CD4-positive, CD25-positive, alpha-beta regulatory T cell (primary cell): ENCODE data around the gene MAP2K7. TPM values are rescaled to one million over a fixed set of nuclear protein-coding genes. Genes with fewer than 3 reads are reported as not detected.
"Not testable (repeated sequence)": the region's sequence is repeated elsewhere in the genome, so short reads cannot be mapped to it uniquely, and the experiment has no call there.

Source experiments
- ATAC-seq, 2 donors: fragments of 150-1000 bp; cut with Tn5 transposase; one replicate each; pipeline ENCODE4 v1.10.0; 2021; ENCODE audit warnings: low read depth in 2 of 2, moderate number of reproducible peaks in 2 of 2, moderate library complexity in 1 of 2
- DNase-seq, 3 donors: peaks; one replicate each; pipeline versions ENCODE4 v3.0.0 to v3.0.0-alpha.2; 2012 to 2022; ENCODE audit warnings: mixed read lengths in 1 of 3
- H3K27ac ChIP-seq: one replicate; pipeline ENCODE4 v1.7.0; 2013; ENCODE audit warnings: mild to moderate bottlenecking, low read length; ENCODE audit not compliant: insufficient read depth, poor library complexity, severe bottlenecking
- H3K27me3 ChIP-seq: one replicate; pipeline ENCODE4 v1.7.0; 2013; ENCODE audit warnings: low read length; ENCODE audit not compliant: control insufficient read depth, insufficient read depth
- H3K36me3 ChIP-seq: one replicate; pipeline ENCODE4 v1.7.0; 2013; ENCODE audit warnings: mild to moderate bottlenecking, low read length, moderate library complexity; ENCODE audit not compliant: control insufficient read depth, insufficient read depth
- H3K4me1 ChIP-seq: 2 replicates; pipeline ENCODE4 v1.7.0; 2013; ENCODE audit warnings: mild to moderate bottlenecking, low read length; ENCODE audit not compliant: insufficient read depth, control insufficient read depth, poor library complexity, severe bottlenecking
- H3K4me3 ChIP-seq: one replicate; pipeline ENCODE4 v1.7.0; 2013; ENCODE audit warnings: low read depth, mild to moderate bottlenecking, low read length, moderate library complexity
- H3K9me3 ChIP-seq, 2 experiments: 1 replicate in 1 of 2; 2 replicates in 1 of 2; pipeline ENCODE4 v1.7.0; 2013; ENCODE audit warnings: low read length in 2 of 2, mild to moderate bottlenecking in 1 of 2, moderate library complexity in 1 of 2; ENCODE audit not compliant: control insufficient read depth in 2 of 2
- H3K27ac Mint-ChIP-seq, 3 donors: one replicate each; pipeline ENCODE4 v1.8.0; 2020 to 2022; ENCODE audit warnings: mild to moderate bottlenecking in 3 of 3, mixed read lengths in 3 of 3, moderate library complexity in 2 of 3
- H3K27me3 Mint-ChIP-seq: one replicate; pipeline ENCODE4 v1.8.0; 2022; ENCODE audit warnings: mild to moderate bottlenecking, mixed read lengths
- H3K36me3 Mint-ChIP-seq: one replicate; pipeline ENCODE4 v1.8.0; 2020; ENCODE audit warnings: mixed read lengths
- H3K4me1 Mint-ChIP-seq, 4 donors: one replicate each; pipeline ENCODE4 v1.8.0; 2020 to 2022; ENCODE audit warnings: mixed read lengths in 4 of 4, mild to moderate bottlenecking in 1 of 4
- H3K4me3 Mint-ChIP-seq, 4 donors: one replicate each; pipeline ENCODE4 v1.8.0; 2020 to 2022; ENCODE audit warnings: mild to moderate bottlenecking in 4 of 4, mixed read lengths in 4 of 4, moderate library complexity in 3 of 4
- H3K9me3 Mint-ChIP-seq, 7 donors: one replicate each; pipeline ENCODE4 v1.8.0; 2020 to 2022; ENCODE audit warnings: mixed read lengths in 7 of 7, mild to moderate bottlenecking in 3 of 7, moderate library complexity in 2 of 7
- polyA plus RNA-seq, 4 donors: library from polyadenylated mRNA; unstranded; fragments of 300-500 nt; fragmentation: Illumina TruSeq; gene quantifications; one replicate each; pipeline ENCODE4 v1.2.3, GENCODE V29; 2021
- total RNA-seq: library from RNA; stranded (reverse); gene quantifications from one replicate; pipeline ENCODE4 v1.2.3, GENCODE V29; 2022

MAP2K7 gene
- total and polyA plus RNA-seq, 5 donors from 2014 or later = 1.7 to 93.4 (median 2.7) TPM

GRCh38 chr19:7859087-7859486 lies 44.6 kb upstream of the MAP2K7 start:
- not testable (repeated sequence) for H3K36me3 ChIP-seq, H3K9me3 ChIP-seq, H3K4me3 ChIP-seq, ATAC-seq, DNase-seq, H3K9me3 Mint-ChIP-seq, H3K27me3 ChIP-seq, H3K27ac ChIP-seq, H3K27me3 Mint-ChIP-seq, H3K4me3 Mint-ChIP-seq, H3K27ac Mint-ChIP-seq, H3K36me3 Mint-ChIP-seq
- H3K4me1 Mint-ChIP-seq = peaks cover 0 to 15% (median under 1%) of the 10 kb centered on the region in 4 donors
- peaks cover 15% of the 10 kb centered on the region for H3K4me1 ChIP-seq

- H3K9me3 ChIP-seq = no peaks in the 10 kb centered on the region
- H3K4me3 ChIP-seq = no peak overlapping the region
- no peak overlapping the region for H3K27ac ChIP-seq
- no peaks in the 10 kb centered on the region for H3K36me3 ChIP-seq
- Mint-ChIP-seq H3K4me3 (no peak overlapping the region), H3K27me3 (peaks cover 14% of the 10 kb centered on the region), H3K27ac (no peak overlapping the region), H3K9me3 (peaks cover 0 to 2% (median 0%) of the 10 kb centered on the region in 7 donors), H3K4me1 (peaks cover 0 to 20% (median 5%) of the 10 kb centered on the region in 4 donors), H3K36me3 (no peaks in the 10 kb centered on the region)
- H3K27me3 ChIP-seq = peaks cover 3% of the 10 kb centered on the region
- peaks cover 15% of the 10 kb centered on the region for H3K4me1 ChIP-seq
- no peak for ATAC-seq
- no peak for DNase-seq
Measured at GRCh38 chr19:7859831-7860713, 43.6 kb upstream of the MAP2K7 start.

GRCh38 chr19:7860714-7861618 lies 42.7 kb upstream of the MAP2K7 start:
- Mint-ChIP-seq H3K4me1 (peaks cover 0 to 26% (median 9%) of the 10 kb centered on the region in 4 donors), H3K4me3 (peak overlapping the region in 3 of 4 donors; percentile 23 to 46 (median 29)), H3K27ac (peak overlapping the region in 1 of 3 donors; percentile 32)

GRCh38 chr19:7861619-7862412 lies 41.9 kb upstream of the MAP2K7 start:
- H3K36me3 Mint-ChIP-seq = no peaks in the 10 kb centered on the region
- Histone ChIP-seq H3K27ac (no peak overlapping the region), H3K4me1 (peaks cover 15% of the 10 kb centered on the region), H3K9me3 (no peaks in the 10 kb centered on the region), H3K27me3 (peaks cover 3% of the 10 kb centered on the region), H3K4me3 (no peak overlapping the region), H3K36me3 (no peaks in the 10 kb centered on the region)
- H3K9me3 Mint-ChIP-seq = peaks cover 0 to 2% (median 0%) of the 10 kb centered on the region in 7 donors
- peaks cover 16% of the 10 kb centered on the region for H3K27me3 Mint-ChIP-seq
- H3K27ac Mint-ChIP-seq = no peak overlapping the region
- no peak for DNase-seq
- no peak for ATAC-seq
- peak overlapping the region in 2 of 4 donors; percentile 43 to 61 for H3K4me3 Mint-ChIP-seq
- peaks cover 0 to 26% (median 9%) of the 10 kb centered on the region in 4 donors for H3K4me1 Mint-ChIP-seq

More at GRCh38 chr19:7860714-7861618, 42.7 kb upstream of the MAP2K7 start:
- ATAC-seq (no peak), DNase-seq (no peak)
- H3K4me3 ChIP-seq = no peak overlapping the region
- no peak overlapping the region for H3K27ac ChIP-seq
- Mint-ChIP-seq H3K27me3 (peaks cover 16% of the 10 kb centered on the region), H3K36me3 (no peaks in the 10 kb centered on the region), H3K9me3 (peaks cover 0 to 2% (median 0%) of the 10 kb centered on the region in 7 donors)
- peaks cover 3% of the 10 kb centered on the region for H3K27me3 ChIP-seq
- no peaks in the 10 kb centered on the region for H3K9me3 ChIP-seq
- H3K4me1 ChIP-seq = peaks cover 15% of the 10 kb centered on the region
- H3K36me3 ChIP-seq = no peaks in the 10 kb centered on the region

DNA sequence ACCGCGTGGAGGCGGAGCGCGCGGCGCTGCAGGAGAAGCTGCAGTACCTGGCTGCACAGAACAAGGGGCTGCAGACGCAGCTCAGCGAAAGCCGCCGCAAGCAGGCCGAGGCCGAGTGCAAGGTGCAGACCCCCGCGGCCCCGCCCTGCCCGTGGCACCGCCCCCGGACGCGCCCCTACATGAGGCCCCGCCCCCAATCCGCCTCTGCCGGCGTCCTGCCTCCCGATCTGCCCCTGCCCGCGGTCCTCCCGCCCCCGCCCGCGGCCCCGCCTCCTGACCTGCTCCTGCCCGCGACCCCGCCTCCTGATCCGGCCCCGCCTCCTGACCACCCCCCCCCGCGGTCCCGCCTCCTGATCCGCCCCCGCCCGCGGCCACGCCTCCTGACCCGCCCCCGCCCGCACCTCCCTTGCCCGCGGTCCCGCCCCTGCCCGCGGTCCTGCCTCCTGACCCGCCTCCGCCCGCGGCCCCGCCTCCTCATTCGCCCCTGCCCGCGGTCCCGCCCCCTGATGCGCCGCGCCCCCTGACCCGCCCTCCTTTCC lies 41.2 kb upstream of the MAP2K7 start:
- H3K4me3 ChIP-seq = no peak overlapping the region
- peak; percentile 42 to 48 for ATAC-seq
- H3K4me1 Mint-ChIP-seq = peaks cover 0 to 31% (median 9%) of the 10 kb centered on the region in 4 donors
- H3K4me1 ChIP-seq = peaks cover 15% of the 10 kb centered on the region
- H3K27me3 ChIP-seq = peaks cover 3% of the 10 kb centered on the region
- peak; percentile 62 to 69 (median 66) for DNase-seq
- peaks cover 16% of the 10 kb centered on the region for H3K27me3 Mint-ChIP-seq
- no peaks in the 10 kb centered on the region for H3K36me3 ChIP-seq
- H3K36me3 Mint-ChIP-seq = no peaks in the 10 kb centered on the region
- H3K4me3 Mint-ChIP-seq = peak overlapping the region in 2 of 4 donors; percentile 35 to 61
- H3K9me3 Mint-ChIP-seq = peaks cover 0 to 2% (median 0%) of the 10 kb centered on the region in 7 donors
- no peak overlapping the region for H3K27ac Mint-ChIP-seq
- H3K9me3 ChIP-seq = no peaks in the 10 kb centered on the region
- no peak overlapping the region for H3K27ac ChIP-seq

DNA sequence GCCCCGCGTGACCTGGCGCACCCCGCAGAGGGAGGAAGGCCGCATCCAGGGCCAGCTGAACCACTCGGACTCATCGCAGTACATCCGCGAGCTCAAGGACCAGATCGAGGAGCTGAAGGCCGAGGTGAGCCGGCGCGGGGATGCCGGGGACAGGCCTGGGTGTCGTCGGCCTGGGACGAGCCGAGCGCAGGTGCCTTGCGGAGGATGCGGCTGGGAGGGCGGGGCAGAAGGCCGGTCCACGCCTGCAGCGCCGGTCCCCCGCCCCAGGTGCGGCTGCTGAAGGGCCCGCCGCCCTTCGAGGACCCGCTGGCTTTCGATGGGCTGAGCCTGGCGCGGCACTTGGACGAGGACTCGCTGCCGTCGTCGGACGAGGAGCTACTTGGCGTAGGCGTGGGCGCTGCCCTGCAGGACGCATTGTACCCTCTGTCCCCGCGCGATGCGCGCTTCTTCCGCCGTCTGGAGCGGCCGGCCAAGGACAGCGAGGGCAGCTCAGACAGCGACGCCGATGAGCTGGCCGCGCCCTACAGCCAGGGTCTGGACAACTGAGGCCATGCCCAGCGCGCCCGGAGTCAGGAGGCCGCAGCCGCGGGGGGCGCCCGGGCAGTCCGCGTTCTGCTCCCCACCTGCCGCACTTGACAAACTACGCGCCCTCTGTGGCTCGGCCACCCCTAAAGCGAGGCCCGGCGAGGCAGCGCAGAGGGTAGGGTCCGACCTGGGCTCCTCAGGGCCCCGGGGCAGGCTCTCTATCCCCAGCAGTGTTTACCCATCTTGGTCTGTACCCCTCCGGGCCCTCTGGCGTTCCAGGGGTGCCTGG lies 40.3 kb upstream of the MAP2K7 start:
- Histone ChIP-seq H3K9me3 (no peaks in the 10 kb centered on the region), H3K36me3 (no peaks in the 10 kb centered on the region), H3K4me3 (no peak overlapping the region), H3K27ac (no peak overlapping the region), H3K4me1 (peaks cover 18% of the 10 kb centered on the region), H3K27me3 (peaks cover 3% of the 10 kb centered on the region)
- no peak for ATAC-seq
- H3K36me3 Mint-ChIP-seq = no peaks in the 10 kb centered on the region
- peaks cover 0 to 1% (median 0%) of the 10 kb centered on the region in 7 donors for H3K9me3 Mint-ChIP-seq
- H3K4me3 Mint-ChIP-seq = peak overlapping the region in 2 of 4 donors; percentile 69 to 76
- H3K27me3 Mint-ChIP-seq = peaks cover 17% of the 10 kb centered on the region
- H3K4me1 Mint-ChIP-seq = peaks cover 0 to 33% (median 9%) of the 10 kb centered on the region in 4 donors
- no peak overlapping the region for H3K27ac Mint-ChIP-seq
- DNase-seq = no peak
